Measurements from ENCODE around the gene C1QTNF5. TPM values are rescaled to one million over a fixed set of nuclear protein-coding genes. Genes with fewer than 3 reads are reported as not detected.

C1QTNF5 gene
- polyA plus RNA-seq, 1 donor from 2014 or later, result not detected

DNA sequence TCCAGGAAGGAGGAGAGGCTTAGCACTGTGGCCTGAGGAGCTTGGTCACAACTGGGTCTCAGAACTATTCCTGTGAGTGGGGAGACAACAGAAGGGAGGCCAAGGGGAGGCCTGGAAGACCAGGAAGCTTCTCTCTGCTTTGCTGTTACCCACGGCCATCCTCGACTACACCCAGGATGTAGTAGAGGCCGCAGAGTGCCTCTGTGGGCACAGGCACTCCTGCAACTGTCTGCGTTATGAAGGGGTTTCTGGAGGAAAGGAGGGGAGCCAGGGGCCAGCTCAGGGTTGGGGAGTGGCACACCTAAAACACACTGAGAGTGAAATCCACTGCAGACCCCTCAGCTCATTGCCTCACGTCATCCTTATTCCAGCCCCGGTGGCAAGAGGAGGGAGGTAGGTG, 9.6 kb upstream of the C1QTNF5 start:
- Histone ChIP-seq H3K9me3 (ENCODE audit: low read length) (no peaks in the 10 kb centered on the region), H3K4me3 (ENCODE audit: low read length) (no peak overlapping the region), H3K36me3 (ENCODE audit: insufficient read depth, low read length) (no peaks in the 10 kb centered on the region), H3K27me3 (ENCODE audit: insufficient read depth, low read depth, low read length) (no peaks in the 10 kb centered on the region), H3F3A (ENCODE audit: insufficient read depth, low read length, poor library complexity, severe bottlenecking) (no peaks in the 10 kb centered on the region), H3K4me2 (ENCODE audit: low read length) (no peak overlapping the region), H3K9ac (ENCODE audit: low read length) (no peak overlapping the region), H3K27ac (ENCODE audit: low read length) (no peak overlapping the region), H3K9me2 (ENCODE audit: insufficient read depth, low read length) (no peaks in the 10 kb centered on the region), H2AFZ (ENCODE audit: low read depth, low read length) (no peak overlapping the region), H4K20me1 (ENCODE audit: insufficient read depth) (no peaks in the 10 kb centered on the region), H3K79me2 (replicated peaks; ENCODE audit: insufficient read depth, low read length) (no peaks in the 10 kb centered on the region)
- TF ChIP-seq SMC3 (conservative IDR thresholded peaks at IDR 0.05; ENCODE audit: poor library complexity) (no peak), EP300 (conservative IDR thresholded peaks at IDR 0.05; ENCODE audit: poor library complexity, severe bottlenecking) (no peak), CTCF (IDR thresholded peaks at IDR 0.05; ENCODE audit: poor library complexity, severe bottlenecking) (no peak), MXI1 (conservative IDR thresholded peaks at IDR 0.05; ENCODE audit: poor library complexity, severe bottlenecking) (no peak), POLR2AphosphoS5 (IDR thresholded peaks at IDR 0.05) (no peak), RAD21 (conservative IDR thresholded peaks at IDR 0.05) (no peak), TAF1 (IDR thresholded peaks at IDR 0.05; ENCODE audit: low read depth) (no peak), EZH2 (IDR thresholded peaks at IDR 0.05; ENCODE audit: borderline replicate concordance, insufficient read depth, low read length, poor library complexity, severe bottlenecking) (no peak)
- TF ChIP-seq, protein P1, sequence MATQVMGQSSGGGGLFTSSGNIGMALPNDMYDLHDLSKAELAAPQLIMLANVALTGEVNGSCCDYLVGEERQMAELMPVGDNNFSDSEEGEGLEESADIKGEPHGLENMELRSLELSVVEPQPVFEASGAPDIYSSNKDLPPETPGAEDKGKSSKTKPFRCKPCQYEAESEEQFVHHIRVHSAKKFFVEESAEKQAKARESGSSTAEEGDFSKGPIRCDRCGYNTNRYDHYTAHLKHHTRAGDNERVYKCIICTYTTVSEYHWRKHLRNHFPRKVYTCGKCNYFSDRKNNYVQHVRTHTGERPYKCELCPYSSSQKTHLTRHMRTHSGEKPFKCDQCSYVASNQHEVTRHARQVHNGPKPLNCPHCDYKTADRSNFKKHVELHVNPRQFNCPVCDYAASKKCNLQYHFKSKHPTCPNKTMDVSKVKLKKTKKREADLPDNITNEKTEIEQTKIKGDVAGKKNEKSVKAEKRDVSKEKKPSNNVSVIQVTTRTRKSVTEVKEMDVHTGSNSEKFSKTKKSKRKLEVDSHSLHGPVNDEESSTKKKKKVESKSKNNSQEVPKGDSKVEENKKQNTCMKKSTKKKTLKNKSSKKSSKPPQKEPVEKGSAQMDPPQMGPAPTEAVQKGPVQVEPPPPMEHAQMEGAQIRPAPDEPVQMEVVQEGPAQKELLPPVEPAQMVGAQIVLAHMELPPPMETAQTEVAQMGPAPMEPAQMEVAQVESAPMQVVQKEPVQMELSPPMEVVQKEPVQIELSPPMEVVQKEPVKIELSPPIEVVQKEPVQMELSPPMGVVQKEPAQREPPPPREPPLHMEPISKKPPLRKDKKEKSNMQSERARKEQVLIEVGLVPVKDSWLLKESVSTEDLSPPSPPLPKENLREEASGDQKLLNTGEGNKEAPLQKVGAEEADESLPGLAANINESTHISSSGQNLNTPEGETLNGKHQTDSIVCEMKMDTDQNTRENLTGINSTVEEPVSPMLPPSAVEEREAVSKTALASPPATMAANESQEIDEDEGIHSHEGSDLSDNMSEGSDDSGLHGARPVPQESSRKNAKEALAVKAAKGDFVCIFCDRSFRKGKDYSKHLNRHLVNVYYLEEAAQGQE (IDR thresholded peaks at IDR 0.05; ENCODE audit: borderline replicate concordance), result no peak

DNA sequence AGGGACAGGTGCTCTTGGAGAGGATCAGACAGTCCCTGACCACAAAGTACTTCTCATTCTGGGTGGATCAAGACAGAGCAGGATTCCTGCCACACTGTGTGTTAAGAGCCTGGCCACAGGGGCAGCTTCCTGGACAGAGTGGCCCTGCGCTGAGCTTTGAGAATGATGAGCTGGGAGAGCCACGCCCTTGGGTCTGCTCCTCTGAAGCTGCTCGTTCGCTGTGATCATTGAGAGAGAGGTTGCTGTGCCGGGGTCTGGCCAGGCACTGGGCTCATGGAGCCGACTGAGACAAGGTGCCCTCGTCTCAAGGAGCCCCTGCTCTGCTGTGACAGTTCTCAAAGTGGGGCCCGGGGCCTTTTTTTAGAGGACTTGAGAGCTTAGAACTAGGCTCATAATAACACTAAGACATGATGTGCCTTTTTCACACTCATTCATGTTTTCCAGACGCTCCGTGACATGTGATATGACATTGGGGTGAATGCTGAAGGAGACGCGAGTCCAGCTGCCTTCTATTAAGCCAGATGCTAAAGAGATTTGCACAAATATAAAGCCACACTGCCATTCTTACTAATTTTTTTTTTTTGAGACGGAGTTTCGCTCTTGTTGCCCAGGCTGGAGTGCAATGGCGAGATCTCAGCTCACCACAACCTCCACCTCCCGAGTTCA, 7.4 kb upstream of the C1QTNF5 start:
- no peaks in the 10 kb centered on the region for H3K9me3 ChIP-seq (ENCODE audit: low read length)
- no peak overlapping the region for H3K4me2 ChIP-seq (ENCODE audit: low read length)
- H3K4me3 ChIP-seq (ENCODE audit: low read length), result no peak overlapping the region
- H3K9me2 ChIP-seq (ENCODE audit: insufficient read depth, low read length), result no peaks in the 10 kb centered on the region
- no peaks in the 10 kb centered on the region for H4K20me1 ChIP-seq (ENCODE audit: insufficient read depth)
- no peaks in the 10 kb centered on the region for H3K27me3 ChIP-seq (ENCODE audit: insufficient read depth, low read depth, low read length)
- H2AFZ ChIP-seq (ENCODE audit: low read depth, low read length), result no peak overlapping the region
- H3K79me2 ChIP-seq (replicated peaks; ENCODE audit: insufficient read depth, low read length), result no peaks in the 10 kb centered on the region
- H3K36me3 ChIP-seq (ENCODE audit: insufficient read depth, low read length), result no peaks in the 10 kb centered on the region
- no peak overlapping the region for H3K27ac ChIP-seq (ENCODE audit: low read length)
- no peaks in the 10 kb centered on the region for H3F3A ChIP-seq (ENCODE audit: insufficient read depth, low read length, poor library complexity, severe bottlenecking)
- TF ChIP-seq RAD21 (conservative IDR thresholded peaks at IDR 0.05), result no peak
- TF ChIP-seq EZH2 (IDR thresholded peaks at IDR 0.05; ENCODE audit: borderline replicate concordance, insufficient read depth, low read length, poor library complexity, severe bottlenecking), result no peak
- TF ChIP-seq, protein P1 (IDR thresholded peaks at IDR 0.05; ENCODE audit: borderline replicate concordance), result no peak
- TF ChIP-seq POLR2AphosphoS5 (IDR thresholded peaks at IDR 0.05), result no peak
- TF ChIP-seq MXI1 (conservative IDR thresholded peaks at IDR 0.05; ENCODE audit: poor library complexity, severe bottlenecking), result no peak
- no peak for TF ChIP-seq CTCF (IDR thresholded peaks at IDR 0.05; ENCODE audit: poor library complexity, severe bottlenecking)
- TF ChIP-seq SMC3 (conservative IDR thresholded peaks at IDR 0.05; ENCODE audit: poor library complexity), result no peak
- TF ChIP-seq TAF1 (IDR thresholded peaks at IDR 0.05; ENCODE audit: low read depth), result no peak
- TF ChIP-seq EP300 (conservative IDR thresholded peaks at IDR 0.05; ENCODE audit: poor library complexity, severe bottlenecking), result no peak
- no peak overlapping the region for H3K9ac ChIP-seq (ENCODE audit: low read length)
